ENCODE data around the gene ELOVL6. TPM values are rescaled to one million over a fixed set of nuclear protein-coding genes. Genes with fewer than 3 reads are reported as not detected.

ELOVL6 gene
- total RNA-seq, 1 experiment from 2014 or later = 15.6 TPM

DNA sequence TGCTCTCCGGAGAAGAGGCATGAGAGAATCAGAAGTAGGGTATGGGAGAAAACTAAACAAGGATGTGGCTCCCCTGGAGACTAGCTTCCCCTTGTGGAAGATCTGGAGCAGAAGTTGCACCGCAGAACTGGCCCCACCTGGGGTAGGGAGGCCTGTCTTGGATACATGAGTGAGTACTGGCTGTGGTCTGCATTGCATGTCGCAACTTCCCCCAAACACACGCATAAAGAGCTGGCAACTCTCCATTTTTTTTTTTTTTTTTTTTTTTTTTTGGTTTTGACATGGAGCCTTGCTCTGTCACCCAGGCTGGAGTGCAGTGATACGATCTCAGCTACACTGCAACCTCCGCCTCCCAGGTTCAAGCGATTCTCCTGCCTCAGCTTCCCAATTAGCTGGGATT, 165.8 kb downstream of the ELOVL6 start:
- no peak for DNase-seq (ENCODE audit: low read depth)

DNA sequence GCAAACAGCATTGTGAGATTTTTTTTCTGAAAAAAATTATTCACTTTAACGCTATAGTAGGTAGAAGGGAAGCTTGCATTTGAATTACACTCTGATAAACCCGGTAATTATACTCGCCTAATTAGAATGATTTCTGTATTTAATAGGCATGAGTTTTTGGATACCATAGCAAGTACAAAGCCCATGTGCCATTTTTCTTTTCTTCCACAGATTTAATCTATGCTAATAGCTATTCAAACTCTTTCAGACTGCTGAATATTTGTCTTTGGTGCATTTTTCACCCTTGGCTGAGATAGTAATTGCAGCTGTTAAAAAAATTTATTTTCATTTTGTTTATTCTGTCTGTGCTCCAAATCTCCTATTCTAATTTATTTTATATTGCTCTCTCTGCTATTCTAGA, 172.7 kb downstream of the ELOVL6 start:
- no peak for DNase-seq (ENCODE audit: low read depth)

DNA sequence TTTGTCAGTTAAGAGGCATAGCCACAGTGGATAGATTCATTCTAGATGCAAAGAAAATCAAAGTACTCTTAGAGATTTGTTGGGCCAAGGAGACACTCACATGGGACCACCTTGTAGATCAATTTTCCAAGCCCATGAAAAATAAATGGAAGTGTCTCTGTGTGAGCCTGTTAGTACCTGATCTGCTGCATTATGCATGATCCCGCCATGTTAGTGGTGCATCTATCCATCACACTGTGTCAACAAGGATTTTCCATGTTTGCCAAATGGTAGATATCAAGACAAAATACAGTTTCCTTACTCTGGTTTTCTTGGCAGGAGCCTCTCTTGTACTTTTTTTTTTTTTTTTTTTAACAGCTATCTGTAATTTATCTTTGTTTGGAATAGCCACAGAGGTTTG, 173.4 kb downstream of the ELOVL6 start:
- no peak for DNase-seq (ENCODE audit: low read depth)

DNA sequence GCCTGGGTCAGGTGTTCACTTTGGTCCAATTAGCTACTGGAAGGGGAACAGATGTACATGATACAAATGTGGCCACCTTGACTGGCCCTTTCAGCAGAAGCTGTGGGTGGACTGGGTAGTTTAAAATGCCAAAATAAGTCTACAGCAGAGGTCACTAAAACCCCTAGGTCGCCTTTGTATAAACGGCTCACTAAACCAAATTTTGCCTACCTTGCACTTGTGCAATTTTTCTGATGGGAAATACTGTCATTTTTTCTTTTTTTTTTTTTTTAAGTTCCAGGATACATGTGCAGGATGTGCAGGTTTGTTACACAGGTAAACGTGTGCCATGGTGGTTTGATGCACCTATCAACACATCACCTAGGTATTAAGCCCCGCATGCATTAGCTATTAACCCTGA, 176.0 kb downstream of the ELOVL6 start:
- DNase-seq (ENCODE audit: low read depth) = no peak

DNA sequence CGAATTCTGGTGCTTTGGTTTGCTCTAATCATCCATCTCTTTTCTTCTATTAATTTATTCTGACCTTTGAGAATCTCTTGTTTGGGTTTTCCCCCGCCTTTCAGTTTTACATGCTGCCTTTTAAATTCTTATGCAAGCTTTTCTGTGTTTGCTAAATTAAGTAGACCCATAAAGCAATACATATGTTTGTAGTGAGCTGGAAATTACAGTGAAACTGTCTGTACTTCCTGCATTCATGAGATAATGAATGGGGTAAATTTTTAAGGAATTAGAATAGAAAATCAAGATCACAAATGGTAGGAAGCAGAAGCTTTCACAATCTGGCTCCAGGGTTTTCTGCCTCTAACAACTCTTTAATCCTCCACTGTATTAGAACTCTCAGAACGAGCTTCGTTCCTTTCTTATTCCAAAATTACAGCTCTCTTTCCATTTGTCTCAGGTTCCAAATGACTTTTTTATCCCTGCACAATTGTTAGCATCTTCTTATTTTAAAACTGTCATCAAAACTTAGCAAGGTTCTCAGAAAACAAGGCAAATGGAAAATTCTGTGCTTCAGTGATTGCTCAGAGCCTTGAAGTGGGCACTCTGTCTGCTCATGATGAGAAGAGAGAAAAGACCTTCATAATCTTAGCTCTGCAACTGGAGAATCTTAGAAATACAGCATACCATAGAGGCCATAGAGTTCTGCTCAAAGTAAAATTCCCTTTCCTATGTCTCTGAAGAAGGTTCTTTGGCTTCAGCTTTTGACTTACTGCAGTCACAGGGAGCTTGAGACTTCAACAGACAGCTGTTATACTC, 177.6 kb downstream of the ELOVL6 start:
- DNase-seq (ENCODE audit: low read depth) = no peak

DNA sequence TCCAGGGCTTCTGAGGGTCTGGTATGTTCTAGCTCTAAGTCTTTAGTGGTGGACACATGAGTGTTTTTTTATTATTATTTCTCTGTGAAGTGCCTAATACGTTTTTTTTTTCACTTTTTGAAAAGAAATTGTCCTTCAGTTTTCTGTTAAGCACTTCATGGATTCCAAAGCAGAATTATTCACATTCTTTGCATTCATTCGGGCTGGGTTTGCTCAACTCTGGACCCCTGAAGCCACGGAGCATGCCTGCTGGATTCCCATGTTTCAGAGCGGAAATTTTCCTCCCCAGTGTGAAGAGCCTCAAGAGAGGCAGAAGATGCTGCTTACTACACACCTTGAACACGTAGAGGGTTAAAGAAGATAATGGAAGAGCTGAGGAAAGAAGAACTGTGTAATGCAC, 178.3 kb downstream of the ELOVL6 start:
- DNase-seq (ENCODE audit: low read depth) = peak; percentile 8

DNA sequence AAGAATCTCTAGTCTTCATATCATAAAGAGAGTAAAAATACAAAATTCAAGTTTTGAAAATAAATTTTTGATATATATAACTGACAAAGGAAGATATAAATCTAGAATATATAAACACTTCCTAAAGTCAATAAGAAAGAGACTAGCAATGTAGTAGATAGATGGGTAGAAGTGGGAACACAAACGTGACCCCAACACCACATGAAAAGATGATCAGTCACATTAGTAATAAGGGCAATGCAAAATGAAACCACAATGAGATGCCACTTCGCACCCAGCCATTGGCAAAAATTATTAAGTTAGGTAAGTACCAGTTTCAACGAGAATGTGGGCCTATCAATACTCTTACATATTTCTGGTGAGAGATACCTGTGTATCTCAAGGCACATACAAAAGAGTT, 179.3 kb downstream of the ELOVL6 start:
- no peak for DNase-seq (ENCODE audit: low read depth)

DNA sequence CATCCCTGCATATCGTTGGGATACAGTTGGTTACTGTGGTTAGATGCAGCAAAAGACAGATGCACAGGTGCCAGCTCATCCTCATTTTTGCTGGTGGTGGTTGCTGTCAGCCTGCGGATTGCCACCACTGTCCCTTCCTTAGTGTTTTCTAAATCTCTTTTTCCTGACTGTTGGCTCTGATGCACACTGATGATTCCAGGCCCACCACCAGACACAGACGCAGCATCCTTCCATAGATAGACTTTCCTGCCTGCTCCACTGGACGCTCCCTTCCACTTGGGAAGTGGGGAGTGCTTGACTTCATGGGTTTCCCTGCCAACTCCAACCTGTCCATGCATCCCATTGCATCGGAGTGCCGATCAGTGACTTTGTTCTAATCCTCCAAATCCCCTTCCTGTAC, 184.2 kb downstream of the ELOVL6 start:
- no peak for DNase-seq (ENCODE audit: low read depth)

DNA sequence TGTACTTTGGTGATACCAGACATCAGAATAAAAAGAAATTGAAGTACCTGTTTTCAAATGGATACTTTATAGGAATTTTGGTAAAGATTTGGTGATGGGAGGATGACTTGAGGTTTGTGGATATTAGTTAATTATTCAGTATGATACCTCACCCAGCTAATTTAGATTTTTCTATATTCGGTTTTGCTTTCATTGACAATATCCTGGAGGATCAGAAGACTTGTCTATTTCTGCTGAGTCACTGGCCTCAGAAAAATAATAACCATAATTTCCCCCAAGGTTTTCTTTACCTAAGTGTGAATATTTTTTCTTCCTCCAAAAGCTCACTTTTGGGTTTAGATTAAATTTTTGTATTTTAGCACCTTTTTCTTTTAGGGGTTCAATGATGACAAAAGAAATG, 185.5 kb downstream of the ELOVL6 start:
- no peak for DNase-seq (ENCODE audit: low read depth)

DNA sequence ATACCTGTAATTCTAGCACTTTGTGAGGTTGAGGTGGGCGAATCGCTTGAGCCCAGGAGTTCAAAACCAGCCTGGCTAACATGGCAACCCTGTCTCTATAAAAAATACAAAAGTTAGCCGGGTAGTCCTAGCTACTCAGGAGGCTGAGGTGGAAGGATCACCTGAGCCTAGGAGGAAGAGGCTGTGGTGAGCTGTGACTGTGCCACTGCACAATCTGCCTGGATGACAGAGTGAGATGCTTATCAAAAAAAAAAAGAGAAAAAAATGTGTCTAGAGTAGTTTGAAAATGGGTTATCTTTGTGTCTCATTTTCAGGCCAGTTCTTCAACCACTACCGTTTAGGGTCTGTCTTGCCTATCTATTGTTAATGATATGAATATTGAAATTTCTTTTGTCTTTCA, 187.6 kb downstream of the ELOVL6 start:
- no peak for DNase-seq (ENCODE audit: low read depth)

DNA sequence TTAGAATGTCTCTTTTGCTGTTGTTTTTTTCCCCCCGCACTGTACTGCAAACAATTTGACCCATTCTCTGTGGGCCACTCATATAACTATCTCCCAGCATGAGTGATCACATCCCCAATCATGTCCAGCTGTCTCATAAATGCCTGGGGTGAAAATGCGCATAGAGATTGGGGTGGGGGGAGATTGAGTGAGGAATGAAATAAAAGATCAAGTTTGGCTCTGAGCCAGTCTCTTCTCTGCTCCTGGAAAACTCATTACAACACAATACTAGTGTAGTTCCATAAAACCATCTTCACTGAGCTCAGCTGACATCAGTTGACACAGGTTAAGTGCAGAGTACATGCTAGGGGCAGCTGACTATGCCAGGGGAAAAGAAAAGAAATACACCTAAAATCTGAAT, 188.9 kb downstream of the ELOVL6 start:
- DNase-seq (ENCODE audit: low read depth) = no peak

DNA sequence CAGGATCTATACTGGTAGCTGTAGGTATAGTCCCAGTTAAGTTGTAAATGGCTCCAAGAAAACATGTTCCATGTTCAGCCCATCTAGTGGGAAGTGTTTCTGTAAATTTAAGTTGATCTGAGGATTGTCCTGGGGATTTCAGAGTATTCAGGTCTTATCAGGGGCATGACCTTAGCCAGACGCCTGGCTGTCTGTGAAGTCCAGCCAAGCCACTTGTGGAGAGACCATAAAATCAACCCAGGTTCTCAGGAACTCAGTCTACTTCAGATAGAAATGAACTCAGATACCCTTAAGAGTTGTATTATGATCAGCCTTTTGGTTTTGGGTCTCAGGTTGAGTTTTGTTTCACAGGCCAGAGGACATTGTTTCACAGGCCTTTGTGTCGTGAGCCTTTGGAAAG, 189.9 kb downstream of the ELOVL6 start:
- no peak for DNase-seq (ENCODE audit: low read depth)

DNA sequence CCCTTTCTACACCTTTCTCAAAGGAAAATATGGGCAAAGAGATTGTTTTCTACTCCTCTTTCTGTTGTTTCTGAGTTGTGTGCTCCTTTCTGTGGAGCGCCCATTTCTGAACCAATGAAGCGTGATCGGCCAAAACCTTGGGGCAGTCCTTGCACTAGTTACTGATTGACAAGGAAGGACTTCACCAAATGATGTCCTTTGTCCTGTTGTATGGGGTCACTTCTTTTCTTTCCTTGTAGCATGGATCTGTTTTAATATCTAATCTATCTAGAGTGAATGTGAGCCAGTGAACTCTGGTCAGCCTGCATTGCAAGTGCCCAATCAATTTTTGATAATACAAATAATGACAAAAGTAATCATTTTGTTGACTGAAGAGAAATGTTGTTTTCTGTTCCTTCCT, 191.2 kb downstream of the ELOVL6 start:
- DNase-seq (ENCODE audit: low read depth) = no peak

DNA sequence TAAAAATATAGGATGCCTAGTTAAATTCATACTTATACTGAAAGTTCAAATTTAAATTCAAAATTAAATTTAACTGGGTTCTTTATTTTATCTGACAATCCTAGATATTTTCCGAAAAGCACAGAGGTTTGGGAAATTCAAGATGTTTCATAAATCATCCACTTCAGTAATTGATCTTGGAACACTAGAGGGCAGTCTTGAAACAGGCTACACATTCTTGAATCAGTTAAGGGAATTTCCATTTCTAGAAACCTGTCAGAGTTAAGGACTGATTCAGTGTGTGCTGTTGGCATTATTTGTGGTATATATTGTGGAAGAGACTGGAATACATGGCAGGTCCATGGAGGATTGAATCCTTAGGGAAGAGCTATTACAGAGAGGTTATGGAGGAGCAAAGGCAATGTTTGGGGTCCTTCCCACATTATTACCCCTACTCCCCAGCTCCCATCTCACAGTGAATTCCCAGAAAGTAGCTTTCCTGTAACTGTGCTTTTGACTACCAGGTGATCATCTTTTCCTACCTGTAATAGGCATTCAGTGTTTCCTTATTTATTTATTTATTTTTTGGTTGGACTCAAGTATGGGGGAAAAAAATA, 192.9 kb downstream of the ELOVL6 start:
- peak; percentile 64 for DNase-seq (ENCODE audit: low read depth)

DNA sequence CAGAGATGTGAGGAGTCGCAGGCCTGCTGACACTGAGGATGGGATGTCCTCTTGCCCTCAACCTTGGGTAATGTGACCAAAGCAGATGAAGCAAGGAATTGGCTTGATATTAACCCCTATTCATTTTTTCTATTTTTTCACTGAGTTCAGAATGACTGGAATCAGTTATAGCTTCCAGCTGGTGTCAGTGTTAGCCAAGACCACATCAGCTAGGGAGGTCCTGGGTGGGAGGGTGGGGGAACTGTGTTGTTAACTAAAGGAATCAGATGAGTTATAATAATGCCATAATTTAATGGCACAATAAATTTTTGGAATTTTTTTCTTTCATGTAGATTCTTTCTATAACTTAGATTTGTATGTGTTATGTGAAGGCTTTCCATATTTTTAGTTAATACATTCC, 193.9 kb downstream of the ELOVL6 start:
- no peak for DNase-seq (ENCODE audit: low read depth)

DNA sequence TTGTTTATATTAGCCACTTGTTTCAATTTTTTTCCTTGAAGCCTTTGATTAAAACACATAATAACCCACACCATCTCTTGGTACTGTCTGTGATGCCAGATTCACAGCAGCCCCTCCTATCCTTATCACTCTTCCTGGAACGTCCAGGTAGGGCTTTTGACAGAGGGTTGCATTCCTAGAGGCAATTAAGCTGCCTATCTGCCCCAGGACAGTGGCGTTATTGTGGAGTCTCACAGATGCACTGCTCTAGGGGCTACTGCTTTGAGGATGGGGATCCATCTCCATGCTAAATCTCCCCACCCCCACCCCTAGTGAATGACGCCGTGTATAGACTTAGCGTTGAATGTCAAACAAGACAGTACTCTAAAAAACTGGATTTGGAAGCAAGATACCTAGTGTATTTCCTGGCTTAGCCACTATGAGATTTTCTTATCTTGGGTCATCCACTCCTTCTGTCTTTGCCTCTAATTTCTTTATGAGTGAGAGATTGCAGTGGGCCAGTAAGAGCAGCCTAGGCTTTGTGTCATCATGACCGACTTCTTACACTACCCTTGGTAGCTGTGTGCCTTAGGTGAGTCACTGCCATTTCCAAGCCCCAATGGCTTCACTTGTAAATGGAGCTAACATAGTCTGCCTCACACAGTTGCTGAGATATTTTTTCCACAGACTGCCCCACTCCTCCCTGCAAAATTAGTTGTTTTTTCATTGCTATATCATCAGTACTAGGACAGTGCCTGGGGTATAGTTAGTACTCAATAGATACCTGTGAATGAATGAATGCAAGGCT, 194.8 kb downstream of the ELOVL6 start:
- peak; percentile 5 for DNase-seq (ENCODE audit: low read depth)

DNA sequence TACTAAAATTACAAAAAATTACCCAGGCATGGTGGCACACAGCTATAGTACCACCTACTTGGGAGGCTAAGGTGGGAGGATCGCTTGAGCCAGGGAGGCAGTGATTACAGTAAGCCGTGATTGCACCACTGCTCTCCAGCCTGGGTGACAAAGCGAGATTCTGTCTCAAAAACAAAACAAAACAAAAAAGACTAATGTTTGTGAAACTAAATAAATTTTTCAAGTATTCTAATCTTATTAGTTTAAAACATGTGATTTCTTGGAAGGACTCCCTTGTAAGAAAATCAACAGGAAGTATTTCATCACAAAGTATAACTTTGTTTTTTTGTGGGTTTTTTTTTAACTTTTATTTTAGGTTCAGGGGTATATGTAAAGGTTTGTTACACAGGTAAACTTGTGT, 196.1 kb downstream of the ELOVL6 start:
- no peak for DNase-seq (ENCODE audit: low read depth)

DNA sequence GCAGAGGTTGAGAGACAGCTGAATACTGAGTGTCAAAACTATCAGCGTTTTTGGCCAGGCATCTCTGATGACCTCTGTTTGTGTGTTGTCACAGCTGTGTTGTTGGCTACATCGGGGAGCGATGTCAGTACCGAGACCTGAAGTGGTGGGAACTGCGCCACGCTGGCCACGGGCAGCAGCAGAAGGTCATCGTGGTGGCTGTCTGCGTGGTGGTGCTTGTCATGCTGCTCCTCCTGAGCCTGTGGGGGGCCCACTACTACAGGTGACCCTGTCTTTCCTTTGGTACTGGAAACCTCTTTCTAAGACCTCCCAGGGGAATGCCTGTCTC, 198.9 kb downstream of the ELOVL6 start:
- no peak for DNase-seq (ENCODE audit: low read depth)

DNA sequence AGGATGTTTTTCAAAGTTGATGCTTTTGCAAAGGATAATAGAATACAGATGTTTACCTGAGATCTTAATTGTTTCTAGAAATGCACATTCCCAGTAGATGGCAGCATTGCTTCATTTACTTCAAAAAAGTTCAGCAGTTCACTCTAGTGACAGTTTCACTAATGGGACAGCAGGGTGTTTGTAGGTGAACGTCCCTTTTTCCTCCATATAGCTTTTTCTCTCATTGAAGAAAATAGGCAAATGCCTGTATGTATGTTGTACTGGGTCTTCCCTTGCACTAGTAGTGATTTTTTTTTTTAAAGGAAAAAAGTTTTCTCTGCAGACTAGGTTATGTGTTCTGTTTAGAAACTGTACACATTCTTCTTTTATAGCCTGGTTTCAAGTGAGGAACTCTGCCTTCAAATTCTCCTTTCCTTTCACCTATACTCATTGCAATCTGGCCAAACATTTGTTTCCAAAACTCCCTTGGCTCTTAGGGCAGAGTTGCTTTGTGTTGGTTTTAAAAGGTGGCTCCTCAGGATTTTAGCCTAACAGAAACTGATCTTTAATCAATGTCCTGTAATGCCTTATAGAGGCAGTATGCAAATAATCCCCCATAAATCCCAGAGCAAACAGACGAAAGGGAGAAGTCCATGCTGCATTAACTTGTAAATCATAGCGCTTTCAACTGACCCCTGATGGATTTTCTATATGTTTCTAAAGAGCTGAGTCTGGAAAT, 199.4 kb downstream of the ELOVL6 start:
- DNase-seq (ENCODE audit: low read depth) = peak; percentile 63

DNA sequence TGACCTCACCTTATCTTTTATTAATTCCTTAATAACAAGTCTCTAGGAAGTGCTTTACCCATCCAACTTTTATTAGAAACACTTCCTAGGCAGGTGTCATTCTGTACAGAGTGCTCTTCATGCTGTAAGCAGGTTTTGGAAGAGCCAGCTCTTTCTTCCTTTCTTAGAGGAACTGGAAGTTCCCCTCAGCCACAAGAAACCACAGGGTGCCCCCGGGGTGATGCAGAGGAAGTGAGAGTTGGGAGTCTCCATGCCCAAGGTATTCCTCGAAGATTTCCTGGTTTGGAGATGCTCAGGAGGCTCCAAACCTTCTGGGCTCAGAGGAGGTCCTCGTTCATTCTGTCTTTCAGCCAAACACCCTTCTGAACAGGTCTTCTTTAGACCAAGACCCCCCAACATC, 201.9 kb downstream of the ELOVL6 start:
- DNase-seq (ENCODE audit: low read depth) = no peak

Data from M059J (cell line).